AG04450 (cell line): ENCODE results near the gene GALP. TPM values are rescaled to one million over a fixed set of nuclear protein-coding genes. Genes with fewer than 3 reads are reported as not detected.

Experiments
- CTCF ChIA-PET: fragments of 300-600, 350-600 bp; formaldehyde crosslinking; extraction: SDS; loops from one replicate; lab custom pipeline; 2022; ENCODE audit warnings: antibody characterized with exemption, inconsistent platforms; lab: Charles Lee
- POLR2A ChIA-PET: fragments of 350-600 bp; formaldehyde crosslinking; extraction: SDS; loops from one replicate; lab custom pipeline; 2021; ENCODE audit warnings: antibody characterized with exemption, inconsistent platforms; lab: Yijun Ruan, JAX
- DNase-seq: peaks from one replicate; pipeline ENCODE4 v3.0.0-alpha.2; 2011; ENCODE audit warnings: low read depth, low spot score
- H3K27ac ChIP-seq: one replicate; pipeline ENCODE4 v1.5.1; 2012; ENCODE audit warnings: low read depth, low read length, control low read depth
- H3K27me3 ChIP-seq: one replicate; pipeline ENCODE4 v1.6.0; 2012; ENCODE audit warnings: low read length; ENCODE audit not compliant: control insufficient read depth, insufficient read depth
- H3K4me3 ChIP-seq: 2 replicates; pipeline ENCODE4 v1.5.1; 2011; ENCODE audit warnings: mild to moderate bottlenecking, low read depth, low read length, control low read depth
- H3K9me3 ChIP-seq: 2 replicates; pipeline ENCODE4 v1.5.1; 2012; ENCODE audit warnings: low read length; ENCODE audit not compliant: control insufficient read depth, insufficient read depth
- CTCF ChIP-seq: IDR thresholded peaks from 2 replicates; pipeline ENCODE4 v1.5.1; 2011; ENCODE audit warnings: low read depth, low read length, control low read depth, inconsistent platforms
- polyA plus RNA-seq: library from polyadenylated mRNA; depleted of rRNA; stranded (reverse); fragments of >200 nt; gene quantifications from 2 replicates; pipeline ENCODE4 v1.2.3, GENCODE V29; 2011

The GALP gene
- polyA plus RNA-seq, 1 experiment, result not detected

DNA sequence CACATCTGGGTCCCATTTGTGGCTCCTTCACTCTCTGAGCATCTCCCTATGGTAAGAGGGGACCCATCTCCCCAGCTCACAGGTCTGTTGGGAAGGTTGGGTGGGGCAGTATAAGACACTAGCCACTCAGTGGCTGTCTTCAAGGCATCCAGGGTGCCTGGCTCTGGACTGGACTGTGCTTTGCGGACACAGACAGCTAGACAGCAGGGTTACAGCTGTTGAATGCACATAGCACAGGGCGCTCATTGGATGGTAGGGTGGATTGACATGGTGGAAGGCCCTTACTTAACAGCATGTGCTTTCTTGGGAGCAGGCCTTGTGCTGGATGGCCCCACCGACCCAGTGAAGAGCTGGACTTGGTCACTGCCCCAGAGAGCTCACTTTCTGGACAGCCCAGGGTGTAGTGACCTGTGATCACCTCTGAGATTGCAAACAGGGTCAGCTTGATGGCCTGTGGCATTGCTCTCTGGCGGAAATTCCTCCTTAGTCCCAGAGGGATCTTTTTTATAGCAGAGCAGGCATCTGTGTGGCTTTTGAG is 32.8 kb upstream of the GALP start:
- no peak for DNase-seq
- Histone ChIP-seq H3K27me3 (no peaks in the 10 kb centered on the region), H3K9me3 (no peaks in the 10 kb centered on the region; the same call in 1 of the 2 replicates), H3K4me3 (no peak overlapping the region), H3K27ac (no peak overlapping the region)
- no peak for TF ChIP-seq CTCF
- CTCF ChIA-PET, result interaction anchor here (0.6 to 1.5 kb wide), 2 partner anchors 23 to 190 kb away, joined by 3 read pairs; no protein-coding TSS in a partner anchor
- POLR2A ChIA-PET, result interaction anchor here (0.6 kb wide), 1 partner anchor 51 kb away, joined by 3 read pairs; no protein-coding TSS in a partner anchor

- Histone ChIP-seq H3K27me3 (no peaks in the 10 kb centered on the region), H3K27ac (no peak overlapping the region), H3K4me3 (no peak overlapping the region), H3K9me3 (no peaks in the 10 kb centered on the region; the same call in 1 of the 2 replicates)
- ChIA-PET CTCF (no interaction called here), POLR2A (no interaction called here)
- DNase-seq, result no peak
- no peak for TF ChIP-seq CTCF
Observed at GRCh38 chr19:56144376-56144775, 31.4 kb upstream of the GALP start.

- no peaks in the 10 kb centered on the region for H3K27me3 ChIP-seq
- CTCF ChIA-PET, result interaction anchor here (0.8 kb wide), 1 partner anchor 12 kb away, joined by 3 read pairs; no protein-coding TSS in a partner anchor
- H3K4me3 ChIP-seq, result no peak overlapping the region
- DNase-seq, result no peak
- POLR2A ChIA-PET, result no interaction called here
- TF ChIP-seq CTCF, result no peak
- no peak overlapping the region for H3K27ac ChIP-seq
- no peaks in the 10 kb centered on the region; the same call in 1 of the 2 replicates for H3K9me3 ChIP-seq
Observed at GRCh38 chr19:56144831-56145230, 31.0 kb upstream of the GALP start.

GRCh38 chr19:56145698-56146097 is 30.1 kb upstream of the GALP start:
- no peaks in the 10 kb centered on the region for H3K27me3 ChIP-seq
- ChIA-PET POLR2A (no interaction called here), CTCF (interaction anchor here (0.8 to 1.0 kb wide), 2 partner anchors 13 to 164 kb away, joined by 3 read pairs; no protein-coding TSS in a partner anchor)
- H3K27ac ChIP-seq, result no peak overlapping the region
- no peaks in the 10 kb centered on the region; the same call in 1 of the 2 replicates for H3K9me3 ChIP-seq
- no peak for DNase-seq
- H3K4me3 ChIP-seq, result no peak overlapping the region
- no peak for TF ChIP-seq CTCF

DNA sequence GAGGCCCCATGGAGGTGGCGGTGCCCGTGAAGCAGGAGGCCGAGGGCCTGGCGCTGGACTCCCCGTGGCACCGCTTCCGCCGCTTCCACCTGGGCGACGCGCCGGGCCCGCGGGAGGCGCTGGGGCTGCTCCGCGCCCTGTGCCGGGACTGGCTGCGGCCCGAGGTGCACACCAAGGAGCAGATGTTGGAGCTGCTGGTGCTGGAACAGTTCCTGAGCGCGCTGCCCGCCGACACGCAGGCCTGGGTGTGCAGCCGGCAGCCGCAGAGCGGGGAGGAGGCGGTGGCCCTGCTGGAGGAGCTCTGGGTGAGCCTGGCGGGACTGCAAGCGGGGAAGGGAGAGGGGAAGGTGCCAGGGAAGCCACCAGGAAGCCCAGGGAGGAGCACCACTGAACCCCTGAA is 28.9 kb upstream of the GALP start:
- H3K9me3 ChIP-seq, result no peaks in the 10 kb centered on the region; the same call in 1 of the 2 replicates
- TF ChIP-seq CTCF, result no peak
- DNase-seq, result no peak
- no peak overlapping the region for H3K4me3 ChIP-seq
- no peaks in the 10 kb centered on the region for H3K27me3 ChIP-seq
- CTCF ChIA-PET, result no interaction called here
- POLR2A ChIA-PET, result no interaction called here
- H3K27ac ChIP-seq, result no peak overlapping the region
